K562 (cell line): ENCODE measurements around the gene P4HB. TPM values are rescaled to one million over a fixed set of nuclear protein-coding genes. Genes with fewer than 3 reads are reported as not detected.

Experiments
- AFF1 ChIP-seq, 2 experiments: fragments of 450-650 bp; IDR thresholded peaks; 2 replicates each; pipeline ENCODE4 v1.6.1; 2018; ENCODE audit warnings: mild to moderate bottlenecking in 2 of 2, low read depth in 1 of 2; ENCODE audit not compliant: partially characterized antibody in 2 of 2
- ARID1B ChIP-seq: fragments of 450-650 bp; IDR thresholded peaks from 2 replicates; pipeline ENCODE4 v1.6.1; 2016; ENCODE audit warnings: antibody characterized with exemption, mild to moderate bottlenecking, inconsistent platforms
- BRD9 ChIP-seq: fragments of 450-650 bp; IDR thresholded peaks from 2 replicates; pipeline ENCODE4 v1.6.1; 2018; ENCODE audit warnings: low read depth; ENCODE audit not compliant: partially characterized antibody
- E2F3 ChIP-seq: fragments of 250-450 bp; sonication (Bioruptor Pico); IDR thresholded peaks from 2 replicates; pipeline ENCODE4 v1.4.0; 2020; ENCODE audit warnings: mild to moderate bottlenecking
- ERF ChIP-seq: fragments of 450-650 bp; formaldehyde crosslinking; IDR thresholded peaks from 2 replicates; pipeline ENCODE4 v1.4.0; 2020; ENCODE audit warnings: mild to moderate bottlenecking, mixed read lengths
- HDAC1 ChIP-seq, 2 experiments: fragments of 450-650 bp; IDR thresholded peaks; 2 replicates each; pipeline ENCODE4 v1.6.1; 2016 to 2017; ENCODE audit warnings: inconsistent platforms in 1 of 2, mild to moderate bottlenecking in 1 of 2, moderate library complexity in 1 of 2
- HMG20A ChIP-seq: fragments of 450-650 bp; formaldehyde crosslinking; conservative IDR thresholded peaks from 2 replicates; pipeline ENCODE4 v1.4.0; 2020; ENCODE audit warnings: mild to moderate bottlenecking, mixed read lengths
- KLF13 ChIP-seq: fragments of 450-650 bp; IDR thresholded peaks from 2 replicates; pipeline ENCODE4 v1.6.1; 2016; ENCODE audit warnings: missing genetic modification characterization, low read depth, mild to moderate bottlenecking, missing compliant biosample characterization, moderate library complexity, borderline replicate concordance
- MCM5 ChIP-seq: fragments of 450-650 bp; IDR thresholded peaks from 2 replicates; pipeline ENCODE4 v1.6.1; 2016; ENCODE audit warnings: low read depth
- NRF1 ChIP-seq, 2 experiments: fragments of 450-650 bp; IDR thresholded peaks in 1 of 2; conservative IDR thresholded peaks in 1 of 2; 2 replicates each; pipeline ENCODE4 v1.6.1; 2014; ENCODE audit warnings: mild to moderate bottlenecking in 2 of 2
- PHF20 ChIP-seq: fragments of 450-650 bp; IDR thresholded peaks from 2 replicates; pipeline ENCODE4 v1.6.1; 2018; ENCODE audit not compliant: partially characterized antibody
- PHF8 ChIP-seq: fragments of 200-600 bp; sonication (generic); IDR thresholded peaks from 2 replicates; pipeline ENCODE4 v1.6.1; 2012; ENCODE audit warnings: mixed run types, mild to moderate bottlenecking, inconsistent platforms, low read length, moderate library complexity, borderline replicate concordance
- PHTF2 ChIP-seq: fragments of 250-450 bp; sonication (Bioruptor Pico); IDR thresholded peaks from 2 replicates; pipeline ENCODE4 v1.5.0; 2021; ENCODE audit warnings: mild to moderate bottlenecking
- RB1 ChIP-seq: fragments of 450-650 bp; IDR thresholded peaks from 2 replicates; pipeline ENCODE4 v1.6.1; 2017; ENCODE audit warnings: low read depth, mild to moderate bottlenecking
- TAF9B ChIP-seq: fragments of 450-650 bp; IDR thresholded peaks from 2 replicates; pipeline ENCODE4 v1.6.1; 2018; ENCODE audit warnings: mild to moderate bottlenecking; ENCODE audit not compliant: partially characterized antibody
- TEAD1 ChIP-seq, 2 experiments: fragments of 450-650 bp in 1 of 2; sonication (generic) in 1 of 2; formaldehyde crosslinking; IDR thresholded peaks; 2 replicates each; pipeline versions ENCODE4 v1.4.0 to v1.8.0; 2020 to 2022; ENCODE audit warnings: mild to moderate bottlenecking in 2 of 2, missing genetic modification reagents in 1 of 2
- ZNF197 ChIP-seq: fragments of 200-800 bp; sonication (Bioruptor generic); IDR thresholded peaks from 2 replicates; pipeline ENCODE4 v1.6.1; 2016; ENCODE audit warnings: low read depth, missing genetic modification characterization, missing compliant biosample characterization
- ZNF436 ChIP-seq: fragments of 250-450, 450-650 bp; sonication (Bioruptor Pico); formaldehyde crosslinking; IDR thresholded peaks from 2 replicates; pipeline ENCODE4 v1.7.0; 2020; ENCODE audit warnings: mild to moderate bottlenecking
- polyA plus RNA-seq, 8 experiments: library from polyadenylated mRNA; depleted of rRNA in 4 of 8; stranded (reverse) in 5 of 8; unstranded in 3 of 8; fragments of >200 nt; fragmentation: Nextera tagmentation in 2 of 8; fragmentation: Illumina TruSeq in 1 of 8; extraction: Ambion mirVana in 2 of 8; extraction: Trizol in 1 of 8; gene quantifications; 2 replicates each; pipeline versions ENCODE4 v1.2.1 to v1.2.3, GENCODE V29; 2011 to 2014; ENCODE audit warnings: inconsistent platforms in 1 of 8, missing spikeins in 1 of 8
- total RNA-seq, 7 experiments: library from RNA; depleted of rRNA in 6 of 7; stranded (reverse); fragments of >200 nt in 6 of 7; fragmentation: Illumina TruSeq in 2 of 7; extraction: Trizol in 2 of 7; gene quantifications; 2 replicates each; pipeline versions ENCODE4 v1.2.1 to v1.2.3, GENCODE V29; 2011 to 2021; ENCODE audit warnings: low replicate concordance in 1 of 7
- TF ChIP-seq, protein P1 (sequence below): sonication (generic); formaldehyde crosslinking; IDR thresholded peaks from 2 replicates; pipeline ENCODE4 v1.8.1; 2022; ENCODE audit warnings: missing genetic modification reagents
- TF ChIP-seq, protein P2 (sequence below): sonication (generic); formaldehyde crosslinking; IDR thresholded peaks from 2 replicates; pipeline ENCODE4 v1.8.0; 2022; ENCODE audit warnings: missing genetic modification reagents, mild to moderate bottlenecking, borderline replicate concordance
- TF ChIP-seq, protein P3 (sequence below): fragments of 450-650 bp; IDR thresholded peaks from 2 replicates; pipeline ENCODE4 v1.6.1; 2016

P4HB gene
- total and polyA plus RNA-seq, 9 of the 15 experiments (the other 6 are each of a cell fraction or from before 2014, with no cell fraction given), result 4.4 to 645 (median 325) TPM

DNA sequence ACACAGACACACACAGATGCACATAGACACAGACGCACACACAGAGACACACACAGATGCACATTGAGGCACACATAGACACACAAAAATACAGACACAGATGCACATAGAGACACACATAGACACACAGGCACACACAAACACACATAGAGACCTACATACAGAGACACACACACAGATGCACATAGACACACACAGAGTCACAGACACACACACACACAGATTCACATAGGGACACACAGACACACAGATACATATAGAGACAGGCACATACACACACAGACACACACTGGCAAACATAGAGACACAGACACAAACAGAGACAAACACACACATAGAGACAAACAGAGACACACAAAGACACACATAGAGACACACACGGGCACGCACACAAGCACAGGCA is 66.3 kb downstream of the P4HB start (continued):
- no peak for TF ChIP-seq HMG20A
- no peak for TF ChIP-seq AFF1 (IDR thresholded peaks at IDR 0.05; ENCODE audit: low read depth in 1 of 2, partially characterized antibody in 2 of 2)
- no peak for TF ChIP-seq TEAD1 (CRISPR knock-in tag; IDR thresholded peaks at IDR 0.05)
- no peak for TF ChIP-seq TAF9B
- TF ChIP-seq ARID1B, result 0 out of 2 replicates have a peak, but pooled peaks have one; percentile 12
- TF ChIP-seq, protein P1, sequence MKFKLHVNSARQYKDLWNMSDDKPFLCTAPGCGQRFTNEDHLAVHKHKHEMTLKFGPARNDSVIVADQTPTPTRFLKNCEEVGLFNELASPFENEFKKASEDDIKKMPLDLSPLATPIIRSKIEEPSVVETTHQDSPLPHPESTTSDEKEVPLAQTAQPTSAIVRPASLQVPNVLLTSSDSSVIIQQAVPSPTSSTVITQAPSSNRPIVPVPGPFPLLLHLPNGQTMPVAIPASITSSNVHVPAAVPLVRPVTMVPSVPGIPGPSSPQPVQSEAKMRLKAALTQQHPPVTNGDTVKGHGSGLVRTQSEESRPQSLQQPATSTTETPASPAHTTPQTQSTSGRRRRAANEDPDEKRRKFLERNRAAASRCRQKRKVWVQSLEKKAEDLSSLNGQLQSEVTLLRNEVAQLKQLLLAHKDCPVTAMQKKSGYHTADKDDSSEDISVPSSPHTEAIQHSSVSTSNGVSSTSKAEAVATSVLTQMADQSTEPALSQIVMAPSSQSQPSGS (CRISPR knock-in tag), result no peak
- TF ChIP-seq MCM5, result no peak
- TF ChIP-seq RB1, result no peak
- TF ChIP-seq ZNF197 (CRISPR knock-in tag), result no peak
- TF ChIP-seq BRD9, result no peak
- TF ChIP-seq E2F3, result no peak
- TF ChIP-seq PHF20, result peak; percentile 45
- no peak for TF ChIP-seq PHTF2 (CRISPR knock-in tag)
- TF ChIP-seq HDAC1 (IDR thresholded peaks at IDR 0.05), result 0 out of 4 replicates have a peak, but pooled peaks of 1 of the 2 experiments have one; percentile 24
- TF ChIP-seq, protein P2, sequence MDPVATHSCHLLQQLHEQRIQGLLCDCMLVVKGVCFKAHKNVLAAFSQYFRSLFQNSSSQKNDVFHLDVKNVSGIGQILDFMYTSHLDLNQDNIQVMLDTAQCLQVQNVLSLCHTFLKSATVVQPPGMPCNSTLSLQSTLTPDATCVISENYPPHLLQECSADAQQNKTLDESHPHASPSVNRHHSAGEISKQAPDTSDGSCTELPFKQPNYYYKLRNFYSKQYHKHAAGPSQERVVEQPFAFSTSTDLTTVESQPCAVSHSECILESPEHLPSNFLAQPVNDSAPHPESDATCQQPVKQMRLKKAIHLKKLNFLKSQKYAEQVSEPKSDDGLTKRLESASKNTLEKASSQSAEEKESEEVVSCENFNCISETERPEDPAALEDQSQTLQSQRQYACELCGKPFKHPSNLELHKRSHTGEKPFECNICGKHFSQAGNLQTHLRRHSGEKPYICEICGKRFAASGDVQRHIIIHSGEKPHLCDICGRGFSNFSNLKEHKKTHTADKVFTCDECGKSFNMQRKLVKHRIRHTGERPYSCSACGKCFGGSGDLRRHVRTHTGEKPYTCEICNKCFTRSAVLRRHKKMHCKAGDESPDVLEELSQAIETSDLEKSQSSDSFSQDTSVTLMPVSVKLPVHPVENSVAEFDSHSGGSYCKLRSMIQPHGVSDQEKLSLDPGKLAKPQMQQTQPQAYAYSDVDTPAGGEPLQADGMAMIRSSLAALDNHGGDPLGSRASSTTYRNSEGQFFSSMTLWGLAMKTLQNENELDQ (CRISPR knock-in tag), result no peak
- no peak for TF ChIP-seq ZNF436 (CRISPR knock-in tag)
- no peak for TF ChIP-seq ERF (CRISPR knock-in tag)
- TF ChIP-seq PHF8, result no peak
- TF ChIP-seq KLF13, result no peak
- TF ChIP-seq NRF1 (conservative IDR thresholded peaks at IDR 0.05 in 1 of 2, IDR thresholded peaks at IDR 0.05 in 1 of 2), result no peak
- TF ChIP-seq, protein P3, sequence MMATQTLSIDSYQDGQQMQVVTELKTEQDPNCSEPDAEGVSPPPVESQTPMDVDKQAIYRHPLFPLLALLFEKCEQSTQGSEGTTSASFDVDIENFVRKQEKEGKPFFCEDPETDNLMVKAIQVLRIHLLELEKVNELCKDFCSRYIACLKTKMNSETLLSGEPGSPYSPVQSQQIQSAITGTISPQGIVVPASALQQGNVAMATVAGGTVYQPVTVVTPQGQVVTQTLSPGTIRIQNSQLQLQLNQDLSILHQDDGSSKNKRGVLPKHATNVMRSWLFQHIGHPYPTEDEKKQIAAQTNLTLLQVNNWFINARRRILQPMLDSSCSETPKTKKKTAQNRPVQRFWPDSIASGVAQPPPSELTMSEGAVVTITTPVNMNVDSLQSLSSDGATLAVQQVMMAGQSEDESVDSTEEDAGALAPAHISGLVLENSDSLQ, result no peak
